Measurements from ENCODE around the gene FBH1.
A peak's percentile ranks its signal among the peaks of the same experiment; 100 is the strongest.
"Not testable (repeated sequence)": the region's sequence is repeated elsewhere in the genome, so short reads cannot be mapped to it uniquely, and the experiment has no call there.

FBH1 gene

DNA sequence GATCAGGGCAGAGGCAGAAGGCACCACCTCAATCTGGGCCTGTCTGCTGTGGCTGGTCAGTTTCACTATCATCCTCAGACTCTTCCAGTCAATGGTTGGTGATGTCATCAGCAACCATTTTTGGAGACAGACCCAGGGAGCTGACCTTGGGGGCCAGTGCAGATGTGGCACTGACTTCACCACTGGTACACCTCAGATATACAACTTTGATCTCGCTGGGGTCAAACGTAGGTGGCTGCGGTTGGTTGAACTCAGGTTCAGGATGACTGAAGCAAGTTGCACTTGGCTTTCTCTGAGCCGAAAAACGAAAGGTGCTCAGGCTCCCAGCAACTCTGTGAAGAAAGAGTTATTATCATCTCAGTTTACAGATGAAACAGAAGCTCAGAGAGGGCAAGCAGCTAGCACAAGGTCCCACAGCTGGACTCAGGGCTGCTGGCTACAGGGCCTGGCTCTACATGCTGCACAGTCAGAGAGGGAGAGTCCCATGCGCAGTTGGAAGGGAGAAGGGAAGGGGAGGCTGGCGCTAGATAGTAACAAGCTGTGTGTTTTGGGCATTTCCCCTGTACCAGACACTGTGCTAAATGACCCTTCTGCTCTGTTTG, 27.6 kb upstream of the FBH1 start:
- 94% methylated on average over 6 of the region's 7 CpGs for WGBS
- Histone ChIP-seq H3K9ac (ENCODE audit: low read length) (no peak overlapping the region), H3K14ac (ENCODE audit: low read length in 2 of 2) (no peak overlapping the region), H3K18ac (ENCODE audit: low read depth in 1 of 2, low read length in 2 of 2) (peak overlapping the region in 1 of 2 experiments; percentile 54), H3K23ac (ENCODE audit: low read length in 2 of 2) (peak overlapping the region in 1 of 2 experiments; percentile 57), H3K4me1 (ENCODE audit: control insufficient read depth, insufficient read depth, low read depth, low read length) (peaks cover 5% of the 10 kb centered on the region), H2BK15ac (ENCODE audit: low read depth, poor library complexity, severe bottlenecking) (no peak overlapping the region), H3K79me1 (replicated peaks; ENCODE audit: low read length, poor library complexity, severe bottlenecking) (no peaks in the 10 kb centered on the region), H3K27ac (ENCODE audit: low read length, poor library complexity, severe bottlenecking) (no peak overlapping the region), H3K4me2 (ENCODE audit: low read length, poor library complexity, severe bottlenecking) (no peak overlapping the region), H4K91ac (ENCODE audit: low read length) (no peak overlapping the region), H4K8ac (ENCODE audit: low read length) (no peak overlapping the region), H3K36me3 (ENCODE audit: control insufficient read depth in 1 of 2, insufficient read depth in 2 of 2, low read depth in 1 of 2, low read length in 2 of 2) (no peaks in the 10 kb centered on the region), H2BK12ac (ENCODE audit: low read length in 2 of 2) (peak overlapping the region in 1 of 2 experiments; percentile 51), H2AK5ac (ENCODE audit: low read length, severe bottlenecking) (peak overlapping the region; percentile 11), H2BK120ac (ENCODE audit: low read depth, low read length) (no peak overlapping the region), H3K27me3 (ENCODE audit: control insufficient read depth in 1 of 2, insufficient read depth in 1 of 2, low read length in 2 of 2) (no peaks in the 10 kb centered on the region), H3K9me3 (ENCODE audit: control insufficient read depth, low read length) (no peaks in the 10 kb centered on the region), H3K4ac (ENCODE audit: low read depth in 1 of 2, low read length in 2 of 2) (peak overlapping the region in 1 of 2 experiments; percentile 57), H2AFZ (ENCODE audit: low read depth, low read length) (no peak overlapping the region), H2BK5ac (ENCODE audit: low read depth, low read length, poor library complexity, severe bottlenecking) (no peak overlapping the region), H3K4me3 (ENCODE audit: insufficient read depth in 1 of 2, low read depth in 1 of 2, low read length in 2 of 2) (no peak overlapping the region)
- peak; percentile 38 for DNase-seq

DNA sequence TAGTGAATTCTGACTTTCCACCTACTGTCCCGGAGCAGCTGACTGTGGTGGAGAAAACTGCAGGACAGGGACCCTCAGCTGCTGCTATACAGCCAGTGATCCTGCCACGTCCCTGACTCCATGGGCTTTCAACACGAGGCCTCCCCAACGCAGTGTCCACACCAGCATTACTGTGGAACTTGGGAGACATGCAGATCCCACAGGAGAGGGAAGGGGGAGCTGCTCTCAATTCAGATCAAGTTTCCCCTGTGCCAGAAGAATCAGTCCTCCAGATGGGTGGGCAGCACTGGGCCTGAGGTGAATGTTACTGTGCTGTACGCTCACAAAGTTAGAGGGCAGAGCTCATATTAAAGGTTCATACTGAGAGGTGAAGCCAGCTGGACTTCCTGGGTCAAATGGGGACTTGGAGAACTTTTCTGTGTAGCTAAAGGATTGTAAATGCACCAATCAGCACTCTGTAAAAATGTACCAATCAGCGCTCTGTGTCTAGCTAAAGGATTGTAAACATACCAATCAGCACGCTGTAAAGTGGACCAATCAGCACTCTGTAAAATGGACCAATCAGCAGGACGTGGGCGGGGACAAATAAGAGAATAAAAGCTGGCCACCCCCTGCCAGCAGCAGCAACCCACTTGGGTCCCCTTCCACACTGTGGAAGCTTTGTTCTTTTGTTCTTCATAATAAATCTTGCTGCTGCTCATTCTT, 26.9 kb upstream of the FBH1 start:
- H3K4me3 ChIP-seq (ENCODE audit: insufficient read depth in 1 of 2, low read depth in 1 of 2, low read length in 2 of 2); H4K91ac ChIP-seq (ENCODE audit: low read length); H3K9ac ChIP-seq (ENCODE audit: low read length); H2AK5ac ChIP-seq (ENCODE audit: low read length, severe bottlenecking); H2BK120ac ChIP-seq (ENCODE audit: low read depth, low read length); H3K4me2 ChIP-seq (ENCODE audit: low read length, poor library complexity, severe bottlenecking); H3K27me3 ChIP-seq (ENCODE audit: control insufficient read depth in 1 of 2, insufficient read depth in 1 of 2, low read length in 2 of 2); H3K14ac ChIP-seq (ENCODE audit: low read length in 2 of 2); H3K27ac ChIP-seq (ENCODE audit: low read length, poor library complexity, severe bottlenecking); H2BK15ac ChIP-seq (ENCODE audit: low read depth, poor library complexity, severe bottlenecking); H3K4ac ChIP-seq (ENCODE audit: low read depth in 1 of 2, low read length in 2 of 2); H3K79me1 ChIP-seq (replicated peaks; ENCODE audit: low read length, poor library complexity, severe bottlenecking); H3K36me3 ChIP-seq (ENCODE audit: control insufficient read depth in 1 of 2, insufficient read depth in 2 of 2, low read depth in 1 of 2, low read length in 2 of 2); H3K9me3 ChIP-seq (ENCODE audit: control insufficient read depth, low read length); H3K4me1 ChIP-seq (ENCODE audit: control insufficient read depth, insufficient read depth, low read depth, low read length); DNase-seq; H3K18ac ChIP-seq (ENCODE audit: low read depth in 1 of 2, low read length in 2 of 2); H4K8ac ChIP-seq (ENCODE audit: low read length); H2BK5ac ChIP-seq (ENCODE audit: low read depth, low read length, poor library complexity, severe bottlenecking); H2AFZ ChIP-seq (ENCODE audit: low read depth, low read length): not testable (repeated sequence)
- whole genome bisulfite sequencing: 96% methylated on average over 9 of the region's 9 CpGs
- Histone ChIP-seq H3K23ac (ENCODE audit: low read length in 2 of 2) (peak overlapping the region in 1 of 2 experiments; percentile 57), H2BK12ac (ENCODE audit: low read length in 2 of 2) (peak overlapping the region in 1 of 2 experiments; percentile 70)

DNA sequence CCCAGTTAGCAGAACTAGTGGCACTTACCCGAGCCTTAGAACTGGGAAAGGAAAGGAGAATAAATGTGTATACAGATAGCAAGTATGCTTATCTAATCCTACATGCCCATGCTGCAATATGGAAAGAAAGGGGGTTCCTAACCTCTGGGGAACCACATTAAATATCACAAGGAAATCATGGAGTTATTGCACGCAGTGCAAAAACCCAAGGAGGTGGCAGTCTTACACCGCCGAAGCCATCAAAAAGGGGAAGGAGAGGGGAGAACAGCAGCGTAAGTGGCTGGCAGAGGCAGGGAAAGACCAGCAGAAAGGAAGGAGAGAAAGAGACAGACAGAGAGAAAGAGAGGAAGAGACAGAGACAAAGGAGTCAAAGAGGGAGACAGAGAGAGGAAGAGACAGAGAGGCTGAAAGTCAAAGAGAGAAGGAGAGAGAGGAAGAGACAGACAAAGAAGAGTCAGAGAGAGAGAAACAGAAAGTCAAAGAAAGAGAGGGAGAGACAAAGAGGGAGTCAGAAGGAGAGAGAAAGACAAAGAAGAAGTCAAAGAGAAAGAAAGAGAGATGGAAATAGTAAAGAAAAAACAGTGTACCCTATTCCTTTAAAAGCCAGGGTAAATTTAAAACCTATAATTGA, 23.5 kb upstream of the FBH1 start:
- H3K4me2 ChIP-seq (ENCODE audit: low read length, poor library complexity, severe bottlenecking); H3K9ac ChIP-seq (ENCODE audit: low read length); H3K9me3 ChIP-seq (ENCODE audit: control insufficient read depth, low read length); H3K4me3 ChIP-seq (ENCODE audit: insufficient read depth in 1 of 2, low read depth in 1 of 2, low read length in 2 of 2); H2BK120ac ChIP-seq (ENCODE audit: low read depth, low read length); H2BK12ac ChIP-seq (ENCODE audit: low read length in 2 of 2); H2AK5ac ChIP-seq (ENCODE audit: low read length, severe bottlenecking); H4K8ac ChIP-seq (ENCODE audit: low read length); DNase-seq; H3K79me1 ChIP-seq (replicated peaks; ENCODE audit: low read length, poor library complexity, severe bottlenecking); H3K4ac ChIP-seq (ENCODE audit: low read depth in 1 of 2, low read length in 2 of 2); H3K23ac ChIP-seq (ENCODE audit: low read length in 2 of 2); H3K18ac ChIP-seq (ENCODE audit: low read depth in 1 of 2, low read length in 2 of 2); H3K4me1 ChIP-seq (ENCODE audit: control insufficient read depth, insufficient read depth, low read depth, low read length); H3K27ac ChIP-seq (ENCODE audit: low read length, poor library complexity, severe bottlenecking); H2BK15ac ChIP-seq (ENCODE audit: low read depth, poor library complexity, severe bottlenecking); H2BK5ac ChIP-seq (ENCODE audit: low read depth, low read length, poor library complexity, severe bottlenecking); H3K27me3 ChIP-seq (ENCODE audit: control insufficient read depth in 1 of 2, insufficient read depth in 1 of 2, low read length in 2 of 2); H4K91ac ChIP-seq (ENCODE audit: low read length); H3K36me3 ChIP-seq (ENCODE audit: control insufficient read depth in 1 of 2, insufficient read depth in 2 of 2, low read depth in 1 of 2, low read length in 2 of 2); H3K14ac ChIP-seq (ENCODE audit: low read length in 2 of 2); H2AFZ ChIP-seq (ENCODE audit: low read depth, low read length): not testable (repeated sequence)
- WGBS: 95% methylated on average over 5 of the region's 5 CpGs

DNA sequence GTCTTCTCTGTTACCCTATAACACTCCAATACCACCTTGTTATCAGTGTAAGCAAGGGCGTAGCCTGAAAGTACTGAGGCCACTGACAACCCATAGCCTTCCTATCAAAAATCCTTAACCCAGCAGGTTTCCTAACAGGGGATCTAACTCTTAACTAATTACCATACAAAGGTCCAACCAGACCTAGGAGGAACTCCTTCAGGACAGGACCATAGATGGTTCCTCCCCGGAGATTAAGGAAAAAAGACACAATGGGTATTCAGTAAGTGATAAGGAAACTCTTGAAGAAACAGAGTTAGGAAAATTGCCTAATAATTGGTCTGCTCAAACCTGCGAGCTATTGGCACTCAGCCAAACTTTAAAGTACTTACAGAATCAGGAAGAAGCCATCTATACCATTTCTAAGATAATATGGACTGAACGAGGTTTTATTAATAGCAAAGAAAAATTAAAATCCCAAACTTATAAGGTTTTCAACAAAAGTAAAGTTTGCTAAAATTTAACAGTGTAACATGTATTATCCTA, 22.9 kb upstream of the FBH1 start:
- DNase-seq; H4K91ac ChIP-seq (ENCODE audit: low read length); H2BK12ac ChIP-seq (ENCODE audit: low read length in 2 of 2); H2BK15ac ChIP-seq (ENCODE audit: low read depth, poor library complexity, severe bottlenecking); H3K27ac ChIP-seq (ENCODE audit: low read length, poor library complexity, severe bottlenecking); H3K9ac ChIP-seq (ENCODE audit: low read length); H3K4me3 ChIP-seq (ENCODE audit: insufficient read depth in 1 of 2, low read depth in 1 of 2, low read length in 2 of 2); H4K8ac ChIP-seq (ENCODE audit: low read length); H3K36me3 ChIP-seq (ENCODE audit: control insufficient read depth in 1 of 2, insufficient read depth in 2 of 2, low read depth in 1 of 2, low read length in 2 of 2); H3K27me3 ChIP-seq (ENCODE audit: control insufficient read depth in 1 of 2, insufficient read depth in 1 of 2, low read length in 2 of 2); H3K4me2 ChIP-seq (ENCODE audit: low read length, poor library complexity, severe bottlenecking); H3K23ac ChIP-seq (ENCODE audit: low read length in 2 of 2); H2BK5ac ChIP-seq (ENCODE audit: low read depth, low read length, poor library complexity, severe bottlenecking); H2BK120ac ChIP-seq (ENCODE audit: low read depth, low read length); H2AK5ac ChIP-seq (ENCODE audit: low read length, severe bottlenecking); H3K14ac ChIP-seq (ENCODE audit: low read length in 2 of 2); H3K4ac ChIP-seq (ENCODE audit: low read depth in 1 of 2, low read length in 2 of 2); H3K18ac ChIP-seq (ENCODE audit: low read depth in 1 of 2, low read length in 2 of 2); H3K79me1 ChIP-seq (replicated peaks; ENCODE audit: low read length, poor library complexity, severe bottlenecking); H3K4me1 ChIP-seq (ENCODE audit: control insufficient read depth, insufficient read depth, low read depth, low read length); H3K9me3 ChIP-seq (ENCODE audit: control insufficient read depth, low read length); H2AFZ ChIP-seq (ENCODE audit: low read depth, low read length): not testable (repeated sequence)
- 97% methylated on average over 1 of the region's 4 CpGs for WGBS
